ENCODE data around the gene IPP. TPM values are rescaled to one million over a fixed set of nuclear protein-coding genes. Genes with fewer than 3 reads are reported as not detected.
"Not testable (repeated sequence)": the region's sequence is repeated elsewhere in the genome, so short reads cannot be mapped to it uniquely, and the experiment has no call there.

The IPP gene
- total RNA-seq, 2 experiments from 2014 or later = 19.1 to 20.2 TPM

GRCh38 chr1:45676553-45676952, 73.9 kb downstream of the IPP start:
- H3K27ac Mint-ChIP-seq; H3K9me3 Mint-ChIP-seq; H3K27me3 Mint-ChIP-seq (ENCODE audit: low read depth); H3K4me3 Mint-ChIP-seq; intact Hi-C loops (cut with micrococcal nuclease); DNase-seq; H3K36me3 Mint-ChIP-seq (ENCODE audit: low read depth): not testable (repeated sequence)
- H3K4me1 Mint-ChIP-seq (ENCODE audit: low read depth) = peaks cover 67% of the 10 kb centered on the region
- CTCF ChIA-PET = interaction anchor here (0.7 kb wide), 1 partner anchor 183 kb away, joined by 3 read pairs; no protein-coding TSS in a partner anchor

GRCh38 chr1:45674478-45674877, 76.0 kb downstream of the IPP start:
- no peak overlapping the region for H3K27ac Mint-ChIP-seq
- intact Hi-C loops (cut with micrococcal nuclease) = no loop called here

GRCh38 chr1:45673956-45674355, 76.5 kb downstream of the IPP start:
- peaks cover 7% of the 10 kb centered on the region for H3K36me3 Mint-ChIP-seq (ENCODE audit: low read depth)
- no peak for DNase-seq
- CTCF ChIA-PET = interaction anchor here (0.9 to 1.8 kb wide), 2 partner anchors 18 to 79 kb away, joined by 3 to 9 read pairs; no protein-coding TSS in a partner anchor
- peaks cover 64% of the 10 kb centered on the region for H3K4me1 Mint-ChIP-seq (ENCODE audit: low read depth)
- no peak overlapping the region for H3K27ac Mint-ChIP-seq
- H3K4me3 Mint-ChIP-seq = no peak overlapping the region
- no peaks in the 10 kb centered on the region for H3K9me3 Mint-ChIP-seq
- H3K27me3 Mint-ChIP-seq (ENCODE audit: low read depth) = no peaks in the 10 kb centered on the region
- intact Hi-C loops (cut with micrococcal nuclease) = no loop called here

More at GRCh38 chr1:45674478-45674877, 76.0 kb downstream of the IPP start:
- Mint-ChIP-seq H3K4me1 (ENCODE audit: low read depth) (peaks cover 64% of the 10 kb centered on the region), H3K4me3 (no peak overlapping the region), H3K27me3 (ENCODE audit: low read depth) (no peaks in the 10 kb centered on the region), H3K9me3 (no peaks in the 10 kb centered on the region), H3K36me3 (ENCODE audit: low read depth) (peaks cover 7% of the 10 kb centered on the region)
- CTCF ChIA-PET = interaction anchor here (0.5 to 0.9 kb wide), 4 partner anchors 22 to 209 kb away, joined by 3 to 5 read pairs (median 3); no protein-coding TSS in a partner anchor
- no peak for DNase-seq

GRCh38 chr1:45669859-45670655, 80.4 kb downstream of the IPP start:
- peak overlapping the region; percentile 30 for H3K27ac Mint-ChIP-seq
- CTCF ChIA-PET = no interaction called here
- H3K4me3 Mint-ChIP-seq = no peak overlapping the region
- no peak for DNase-seq
- peaks cover 12% of the 10 kb centered on the region for H3K36me3 Mint-ChIP-seq (ENCODE audit: low read depth)
- intact Hi-C loops (cut with micrococcal nuclease) = no loop called here
- no peaks in the 10 kb centered on the region for H3K27me3 Mint-ChIP-seq (ENCODE audit: low read depth)
- no peaks in the 10 kb centered on the region for H3K9me3 Mint-ChIP-seq
- H3K4me1 Mint-ChIP-seq (ENCODE audit: low read depth) = peaks cover 57% of the 10 kb centered on the region

GRCh38 chr1:45669379-45669778, 81.1 kb downstream of the IPP start:
- H3K27ac Mint-ChIP-seq = no peak overlapping the region
- no peak overlapping the region for H3K4me3 Mint-ChIP-seq
- intact Hi-C loops (cut with micrococcal nuclease) = no loop called here
- H3K36me3 Mint-ChIP-seq (ENCODE audit: low read depth) = peaks cover 11% of the 10 kb centered on the region
- H3K9me3 Mint-ChIP-seq = no peaks in the 10 kb centered on the region
- H3K27me3 Mint-ChIP-seq (ENCODE audit: low read depth) = no peaks in the 10 kb centered on the region
- CTCF ChIA-PET = no interaction called here
- peaks cover 54% of the 10 kb centered on the region for H3K4me1 Mint-ChIP-seq (ENCODE audit: low read depth)
- no peak for DNase-seq

GRCh38 chr1:45668526-45668925, 81.9 kb downstream of the IPP start:
- Mint-ChIP-seq H3K36me3 (ENCODE audit: low read depth) (peaks cover 10% of the 10 kb centered on the region), H3K4me1 (ENCODE audit: low read depth) (peaks cover 49% of the 10 kb centered on the region), H3K4me3 (no peak overlapping the region), H3K27ac (no peak overlapping the region), H3K27me3 (ENCODE audit: low read depth) (no peaks in the 10 kb centered on the region), H3K9me3 (no peaks in the 10 kb centered on the region)
- intact Hi-C loops (cut with micrococcal nuclease) = no loop called here
- CTCF ChIA-PET = no interaction called here
- DNase-seq = no peak

GRCh38 chr1:45667321-45668111, 82.9 kb downstream of the IPP start:
- intact Hi-C loops (cut with micrococcal nuclease) = no loop called here
- Mint-ChIP-seq H3K27me3 (ENCODE audit: low read depth) (no peaks in the 10 kb centered on the region), H3K27ac (no peak overlapping the region), H3K9me3 (no peaks in the 10 kb centered on the region), H3K4me3 (no peak overlapping the region), H3K36me3 (ENCODE audit: low read depth) (peaks cover 6% of the 10 kb centered on the region), H3K4me1 (ENCODE audit: low read depth) (peaks cover 45% of the 10 kb centered on the region)
- DNase-seq = no peak
- CTCF ChIA-PET = no interaction called here

GRCh38 chr1:45666836-45667235, 83.6 kb downstream of the IPP start:
- Mint-ChIP-seq H3K27me3 (ENCODE audit: low read depth) (no peaks in the 10 kb centered on the region), H3K4me1 (ENCODE audit: low read depth) (peaks cover 43% of the 10 kb centered on the region), H3K9me3 (no peaks in the 10 kb centered on the region), H3K4me3 (no peak overlapping the region), H3K27ac (no peak overlapping the region), H3K36me3 (ENCODE audit: low read depth) (peaks cover 6% of the 10 kb centered on the region)
- intact Hi-C loops (cut with micrococcal nuclease) = no loop called here
- CTCF ChIA-PET = no interaction called here
- no peak for DNase-seq

GRCh38 chr1:45660336-45660735, 90.1 kb downstream of the IPP start:
- CTCF ChIA-PET = no interaction called here
- Mint-ChIP-seq H3K27ac (no peak overlapping the region), H3K27me3 (ENCODE audit: low read depth) (no peaks in the 10 kb centered on the region), H3K36me3 (ENCODE audit: low read depth) (peaks cover 18% of the 10 kb centered on the region), H3K4me3 (no peak overlapping the region), H3K4me1 (ENCODE audit: low read depth) (peaks cover 9% of the 10 kb centered on the region), H3K9me3 (no peaks in the 10 kb centered on the region)
- no peak for DNase-seq
- intact Hi-C loops (cut with micrococcal nuclease) = no loop called here

GRCh38 chr1:45659222-45659621, 91.2 kb downstream of the IPP start:
- Mint-ChIP-seq H3K36me3 (ENCODE audit: low read depth) (peaks cover 23% of the 10 kb centered on the region), H3K9me3 (no peaks in the 10 kb centered on the region)

GRCh38 chr1:45658171-45658570, 92.3 kb downstream of the IPP start:
- no peaks in the 10 kb centered on the region for H3K27me3 Mint-ChIP-seq (ENCODE audit: low read depth)
- DNase-seq = no peak
- intact Hi-C loops (cut with micrococcal nuclease) = no loop called here
- CTCF ChIA-PET = no interaction called here
- H3K9me3 Mint-ChIP-seq = no peaks in the 10 kb centered on the region
- H3K4me3 Mint-ChIP-seq = no peak overlapping the region
- H3K27ac Mint-ChIP-seq = no peak overlapping the region
- peaks cover 12% of the 10 kb centered on the region for H3K4me1 Mint-ChIP-seq (ENCODE audit: low read depth)
- peaks cover 23% of the 10 kb centered on the region for H3K36me3 Mint-ChIP-seq (ENCODE audit: low read depth)

More at GRCh38 chr1:45659222-45659621, 91.2 kb downstream of the IPP start:
- no peak overlapping the region for H3K27ac Mint-ChIP-seq
- DNase-seq = no peak
- intact Hi-C loops (cut with micrococcal nuclease) = no loop called here
- peaks cover 15% of the 10 kb centered on the region for H3K4me1 Mint-ChIP-seq (ENCODE audit: low read depth)
- CTCF ChIA-PET = no interaction called here
- H3K4me3 Mint-ChIP-seq = no peak overlapping the region
- H3K27me3 Mint-ChIP-seq (ENCODE audit: low read depth) = no peaks in the 10 kb centered on the region

- Mint-ChIP-seq H3K9me3 (no peaks in the 10 kb centered on the region), H3K36me3 (ENCODE audit: low read depth) (peaks cover 26% of the 10 kb centered on the region), H3K27ac (no peak overlapping the region), H3K4me1 (ENCODE audit: low read depth) (peaks cover 10% of the 10 kb centered on the region), H3K27me3 (ENCODE audit: low read depth) (no peaks in the 10 kb centered on the region), H3K4me3 (no peak overlapping the region)
- DNase-seq = no peak
- intact Hi-C loops (cut with micrococcal nuclease) = no loop called here
- CTCF ChIA-PET = interaction anchor here (0.6 to 1.3 kb wide), 4 partner anchors 13 to 70 kb away, joined by 3 to 9 read pairs (median 4); no protein-coding TSS in a partner anchor
Observed at GRCh38 chr1:45656573-45657226, 93.8 kb downstream of the IPP start.

Data from activated naive CD4-positive, alpha-beta T cell treated with anti-CD3 and anti-CD28 coated beads for 36 hours (primary cell).